ENCODE results near the gene FGF4. TPM values are rescaled to one million over a fixed set of nuclear protein-coding genes. Genes with fewer than 3 reads are reported as not detected.
A peak's percentile ranks its signal among the peaks of the same experiment; 100 is the strongest.

Gene FGF4
- total RNA-seq, 1 donor, result not detected

DNA sequence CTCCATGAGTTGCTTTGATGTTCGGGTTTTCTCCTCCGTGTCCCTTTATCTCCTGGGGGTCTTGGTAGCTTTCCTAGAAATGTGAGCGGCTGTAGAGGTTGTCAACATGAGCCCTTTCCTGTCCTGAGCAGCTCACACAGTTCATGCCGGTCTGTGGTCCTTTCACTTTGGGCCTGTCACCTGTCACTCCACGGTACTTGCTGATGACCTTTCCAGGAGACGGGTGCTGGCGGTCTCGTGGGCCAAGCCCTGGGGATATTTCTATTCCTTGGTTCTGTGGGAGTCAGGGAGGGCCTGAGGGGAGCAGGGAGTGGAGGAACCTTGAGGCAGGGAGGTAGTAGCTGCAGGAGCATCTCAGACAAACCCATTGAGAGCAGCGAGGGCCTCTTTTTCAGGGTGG, 20.9 kb upstream of the FGF4 start:
- no peak overlapping the region for H3K4me3 ChIP-seq (ENCODE audit: low read depth, low read length)
- TF ChIP-seq, protein P1, sequence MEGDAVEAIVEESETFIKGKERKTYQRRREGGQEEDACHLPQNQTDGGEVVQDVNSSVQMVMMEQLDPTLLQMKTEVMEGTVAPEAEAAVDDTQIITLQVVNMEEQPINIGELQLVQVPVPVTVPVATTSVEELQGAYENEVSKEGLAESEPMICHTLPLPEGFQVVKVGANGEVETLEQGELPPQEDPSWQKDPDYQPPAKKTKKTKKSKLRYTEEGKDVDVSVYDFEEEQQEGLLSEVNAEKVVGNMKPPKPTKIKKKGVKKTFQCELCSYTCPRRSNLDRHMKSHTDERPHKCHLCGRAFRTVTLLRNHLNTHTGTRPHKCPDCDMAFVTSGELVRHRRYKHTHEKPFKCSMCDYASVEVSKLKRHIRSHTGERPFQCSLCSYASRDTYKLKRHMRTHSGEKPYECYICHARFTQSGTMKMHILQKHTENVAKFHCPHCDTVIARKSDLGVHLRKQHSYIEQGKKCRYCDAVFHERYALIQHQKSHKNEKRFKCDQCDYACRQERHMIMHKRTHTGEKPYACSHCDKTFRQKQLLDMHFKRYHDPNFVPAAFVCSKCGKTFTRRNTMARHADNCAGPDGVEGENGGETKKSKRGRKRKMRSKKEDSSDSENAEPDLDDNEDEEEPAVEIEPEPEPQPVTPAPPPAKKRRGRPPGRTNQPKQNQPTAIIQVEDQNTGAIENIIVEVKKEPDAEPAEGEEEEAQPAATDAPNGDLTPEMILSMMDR (IDR thresholded peaks at IDR 0.05; ENCODE audit: insufficient read depth, low read length), result no peak
- DNase-seq (ENCODE audit: low read depth), result no peak

DNA sequence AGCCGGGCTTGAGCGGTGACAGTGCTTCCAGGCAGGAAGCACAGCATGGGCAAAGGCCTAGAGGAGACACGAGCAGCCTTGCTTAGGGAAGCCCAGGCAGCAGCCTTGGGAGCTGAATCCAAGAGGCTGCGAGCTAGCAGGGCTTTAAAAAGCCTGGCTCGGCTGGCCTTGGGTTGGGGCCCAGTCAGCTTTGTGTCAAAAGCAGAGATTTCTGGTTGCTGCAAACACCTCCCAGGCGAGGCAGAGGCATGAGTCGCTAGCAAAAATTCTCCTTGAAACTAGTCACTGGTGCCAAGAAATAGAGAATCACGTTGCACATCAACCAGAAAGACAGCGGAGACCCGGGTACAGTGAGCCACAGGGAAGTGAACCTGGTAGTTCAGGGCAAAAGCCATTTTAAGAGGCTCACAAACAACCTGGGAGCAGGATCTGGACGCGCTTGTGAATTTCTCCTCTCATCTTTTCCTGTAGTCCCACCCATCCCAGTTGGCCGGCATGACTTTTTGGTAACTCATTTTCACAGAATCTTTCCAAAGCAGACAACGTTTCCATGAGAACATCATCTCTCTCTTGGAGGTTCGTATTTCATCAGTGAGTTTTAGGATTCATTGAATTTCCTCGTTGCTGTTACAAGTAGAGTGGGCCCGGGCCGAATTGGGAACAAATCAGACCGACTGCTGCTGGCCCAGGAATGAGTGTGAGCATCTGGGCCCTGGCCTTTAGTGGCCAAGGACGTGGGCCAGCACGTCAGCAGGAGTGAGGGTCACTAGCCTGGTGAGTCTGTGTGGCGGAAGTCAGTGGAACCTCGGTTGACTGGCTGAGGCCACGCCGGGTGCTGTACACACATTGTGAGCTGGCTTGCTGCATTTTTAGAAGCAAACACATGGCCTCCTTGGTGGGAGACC, 16.4 kb upstream of the FGF4 start:
- DNase-seq (ENCODE audit: low read depth), result peak; percentile 70
- no peak overlapping the region for H3K4me3 ChIP-seq (ENCODE audit: low read depth, low read length)
- TF ChIP-seq, protein P1 (IDR thresholded peaks at IDR 0.05; ENCODE audit: insufficient read depth, low read length), result no peak

DNA sequence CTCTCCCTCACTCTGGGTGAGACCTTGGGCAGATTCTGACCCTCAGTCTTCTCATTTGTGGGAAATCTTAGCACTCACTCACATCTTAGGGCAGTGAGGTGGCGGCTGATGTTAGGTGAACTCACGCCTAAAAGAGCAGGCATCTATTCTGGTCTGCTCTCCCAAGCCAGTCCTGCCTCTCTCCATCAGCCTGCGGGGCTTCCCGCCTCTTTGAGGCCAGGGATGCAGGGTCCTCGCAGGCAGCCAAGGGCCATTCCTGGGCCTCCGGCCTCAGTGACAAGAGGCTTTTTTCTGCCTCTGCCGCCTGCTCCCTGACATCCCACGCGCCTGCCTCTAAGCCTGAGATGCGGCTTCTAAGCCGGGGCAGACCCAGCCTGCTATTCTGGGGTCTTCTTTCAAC, 13.8 kb upstream of the FGF4 start:
- no peak overlapping the region for H3K4me3 ChIP-seq (ENCODE audit: low read depth, low read length)
- no peak for DNase-seq (ENCODE audit: low read depth)
- TF ChIP-seq, protein P1 (IDR thresholded peaks at IDR 0.05; ENCODE audit: insufficient read depth, low read length), result no peak

DNA sequence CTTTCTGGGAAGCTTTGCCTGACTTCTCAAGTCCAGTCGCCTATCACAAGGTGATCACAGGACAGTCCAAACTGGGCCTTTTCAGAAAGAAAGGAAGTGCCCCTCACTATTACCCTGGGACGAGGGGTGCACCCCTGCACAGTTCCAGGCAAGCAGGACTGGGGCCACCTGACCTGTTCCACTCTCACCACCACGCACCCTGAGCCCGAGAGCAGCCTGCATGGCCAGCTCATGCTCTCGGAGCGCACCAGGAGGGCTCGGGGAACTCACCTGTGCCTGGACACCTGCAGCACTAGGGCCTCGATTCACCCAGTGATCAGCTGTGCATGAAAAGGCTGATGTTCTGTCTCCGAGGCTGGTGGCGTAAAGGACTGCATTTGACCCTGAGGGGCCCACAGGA, 12.8 kb upstream of the FGF4 start:
- DNase-seq (ENCODE audit: low read depth), result no peak
- TF ChIP-seq, protein P1 (IDR thresholded peaks at IDR 0.05; ENCODE audit: insufficient read depth, low read length), result no peak
- no peak overlapping the region for H3K4me3 ChIP-seq (ENCODE audit: low read depth, low read length)

DNA sequence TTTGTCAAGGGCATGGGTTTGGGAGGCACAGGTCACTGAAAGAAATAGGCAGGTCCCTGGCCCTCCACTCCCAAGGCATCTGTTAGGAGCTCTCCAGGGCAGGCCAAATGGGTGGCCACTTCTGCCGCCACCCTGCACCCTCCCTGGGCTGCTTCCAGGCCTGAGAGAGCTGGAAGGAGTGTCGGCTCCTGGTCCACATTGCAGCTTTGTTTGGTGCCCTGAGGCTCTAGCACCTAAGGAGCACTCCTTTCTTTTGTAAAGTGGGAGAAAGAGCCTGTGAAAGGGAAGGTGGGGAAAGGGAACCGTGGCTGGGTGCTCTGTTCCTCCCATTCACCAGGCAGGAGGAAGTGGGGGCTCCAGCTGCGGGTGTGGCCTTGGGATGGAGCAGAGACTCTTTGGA, 12.3 kb upstream of the FGF4 start:
- DNase-seq (ENCODE audit: low read depth), result no peak
- H3K4me3 ChIP-seq (ENCODE audit: low read depth, low read length), result no peak overlapping the region
- TF ChIP-seq, protein P1 (IDR thresholded peaks at IDR 0.05; ENCODE audit: insufficient read depth, low read length), result no peak

DNA sequence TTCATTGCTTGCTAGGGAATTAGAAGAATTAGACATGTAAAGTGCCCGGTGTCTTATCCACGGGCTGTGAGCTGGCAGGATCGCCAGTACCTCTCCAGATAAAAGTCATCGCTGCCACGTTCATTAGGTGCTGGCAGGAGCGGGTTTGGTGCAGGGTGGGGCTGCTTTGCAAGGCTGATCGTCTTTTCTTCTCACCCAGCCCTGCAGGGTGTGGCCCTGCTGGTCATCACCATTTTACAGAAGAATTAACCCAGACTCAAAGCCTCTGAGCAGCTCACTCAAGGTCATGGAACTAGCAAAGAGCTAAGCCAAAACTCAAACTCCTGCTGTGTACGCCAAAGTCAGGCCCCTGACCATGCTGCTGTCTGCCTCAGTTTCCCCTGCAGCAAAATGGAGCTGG, 6.1 kb upstream of the FGF4 start:
- no peak overlapping the region for H3K4me3 ChIP-seq (ENCODE audit: low read depth, low read length)
- DNase-seq (ENCODE audit: low read depth), result no peak
- TF ChIP-seq, protein P1 (IDR thresholded peaks at IDR 0.05; ENCODE audit: insufficient read depth, low read length), result no peak

Data from fibroblast of the aortic adventitia (primary cell).